Head of caudate nucleus (tissue), 42 donors: Measurements from ENCODE around the gene KCNQ1.

Experiments used
- DNase-seq, 42 donors: peaks; one replicate each; pipeline versions ENCODE4 v3.0.0 to v3.0.0-alpha.2; 2020 to 2021; ENCODE audit warnings: mixed read lengths in 7 of 42
- intact Hi-C: fragments of 100-400 bp; cut with DNase I; formaldehyde crosslinking; loops from one replicate; pipeline ENCODE4 v1.15.0; 2022

Gene KCNQ1

GRCh38 chr11:2704896-2705606, 260.2 kb downstream of the KCNQ1 start:
- intact Hi-C loops = loop anchor here (10.0 kb wide), 1 partner anchor 180 kb away; the partner anchor contains the start of gene CDKN1C
- no peak for DNase-seq

- no peak for DNase-seq
- intact Hi-C loops = loop anchor here (10.0 kb wide), 1 partner anchor 178 kb away; the partner anchor contains the start of gene CDKN1C
These were observed 261.5 kb downstream of the KCNQ1 start for GRCh38 chr11:2706321-2706720.

- intact Hi-C loops = loop anchor here (10.0 kb wide), 1 partner anchor 177 kb away; the partner anchor contains the start of gene CDKN1C
- DNase-seq = no peak
These were observed 262.9 kb downstream of the KCNQ1 start for GRCh38 chr11:2707736-2708135.

- peak in 2 of 42 donors; percentile 21 to 48 for DNase-seq
- intact Hi-C loops = loop anchor here (10.0 kb wide), 1 partner anchor 177 kb away; the partner anchor contains the start of gene CDKN1C
These were observed 263.4 kb downstream of the KCNQ1 start for GRCh38 chr11:2708151-2708581.

- no peak for DNase-seq
- intact Hi-C loops = loop anchor here (10.0 kb wide), 1 partner anchor 176 kb away; the partner anchor contains the start of gene CDKN1C
These were observed 264.0 kb downstream of the KCNQ1 start for GRCh38 chr11:2708757-2709281.

- DNase-seq = no peak
- intact Hi-C loops = loop anchor here (10.0 kb wide), 1 partner anchor 175 kb away; the partner anchor contains the start of gene CDKN1C
These were observed 264.6 kb downstream of the KCNQ1 start for GRCh38 chr11:2709429-2709828.

- intact Hi-C loops = no loop called here
- no peak for DNase-seq
These were observed 266.4 kb downstream of the KCNQ1 start for GRCh38 chr11:2711161-2711560.

GRCh38 chr11:2713094-2713493, 268.3 kb downstream of the KCNQ1 start:
- intact Hi-C loops = no loop called here
- DNase-seq = no peak

GRCh38 chr11:2713661-2714462, 269.1 kb downstream of the KCNQ1 start:
- intact Hi-C loops = no loop called here
- DNase-seq = no peak

- intact Hi-C loops = no loop called here
- no peak for DNase-seq
These were observed 269.6 kb downstream of the KCNQ1 start for GRCh38 chr11:2714463-2714800.

- no peak for DNase-seq
- intact Hi-C loops = no loop called here
These were observed 270.1 kb downstream of the KCNQ1 start for GRCh38 chr11:2714871-2715270.

GRCh38 chr11:2715716-2716350, 271.0 kb downstream of the KCNQ1 start:
- no peak for DNase-seq
- intact Hi-C loops = no loop called here

GRCh38 chr11:2716376-2717095, 271.7 kb downstream of the KCNQ1 start:
- intact Hi-C loops = no loop called here
- DNase-seq = no peak

GRCh38 chr11:2717561-2718325, 272.9 kb downstream of the KCNQ1 start:
- intact Hi-C loops = no loop called here
- no peak for DNase-seq

- DNase-seq = no peak
- intact Hi-C loops = no loop called here
These were observed 274.1 kb downstream of the KCNQ1 start for GRCh38 chr11:2718817-2719438.

GRCh38 chr11:2719831-2720590, 275.2 kb downstream of the KCNQ1 start:
- intact Hi-C loops = no loop called here
- no peak for DNase-seq
